ENCODE data around the gene DLX3.

The DLX3 gene

DNA sequence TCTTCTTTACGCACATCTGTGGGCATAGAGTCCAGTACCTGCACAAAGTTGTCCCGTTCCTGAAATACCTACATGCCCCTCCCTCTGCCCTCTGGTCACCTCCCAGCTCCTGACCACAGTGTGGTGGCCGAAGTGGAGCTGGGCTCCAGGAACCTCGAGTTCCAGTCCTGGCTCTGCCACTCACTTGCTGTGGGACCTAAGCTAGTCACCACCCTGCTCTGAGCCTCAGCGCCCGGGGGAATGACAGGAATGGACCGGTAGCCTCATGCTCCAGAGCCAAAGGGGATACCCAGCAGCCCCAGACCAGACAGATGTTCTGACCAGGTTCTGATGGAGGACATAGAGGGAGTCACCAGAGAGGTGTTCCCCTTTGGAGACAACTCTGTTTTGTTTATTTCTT is 34.2 kb upstream of the DLX3 start:
- Histone ChIP-seq H2BK120ac (ENCODE audit: low read depth, low read length) (peak overlapping the region; percentile 65), H3K4ac (ENCODE audit: low read depth in 1 of 2, low read length in 2 of 2) (peak overlapping the region; percentile 79 to 89), H2AFZ (ENCODE audit: low read depth, low read length) (no peak overlapping the region), H3K4me3 (ENCODE audit: insufficient read depth in 1 of 2, low read depth in 1 of 2, low read length in 2 of 2) (no peak overlapping the region), H3K18ac (ENCODE audit: low read depth in 1 of 2, low read length in 2 of 2) (peak overlapping the region; percentile 34 to 84), H2AK5ac (ENCODE audit: low read length, severe bottlenecking) (peak overlapping the region; percentile 98), H3K27me3 (ENCODE audit: control insufficient read depth in 1 of 2, insufficient read depth in 1 of 2, low read length in 2 of 2) (no peaks in the 10 kb centered on the region), H3K14ac (ENCODE audit: low read length in 2 of 2) (peak overlapping the region in 1 of 2 experiments; percentile 18), H4K8ac (ENCODE audit: low read length) (peak overlapping the region; percentile 78), H3K4me2 (ENCODE audit: low read length, poor library complexity, severe bottlenecking) (no peak overlapping the region), H3K27ac (ENCODE audit: low read length, poor library complexity, severe bottlenecking) (peak overlapping the region; percentile 97), H3K4me1 (ENCODE audit: control insufficient read depth, insufficient read depth, low read depth, low read length) (peaks cover 35% of the 10 kb centered on the region), H3K9ac (ENCODE audit: low read length) (no peak overlapping the region), H3K79me1 (replicated peaks; ENCODE audit: low read length, poor library complexity, severe bottlenecking) (peaks cover 10% of the 10 kb centered on the region), H3K9me3 (ENCODE audit: control insufficient read depth, low read length) (no peaks in the 10 kb centered on the region), H3K23ac (ENCODE audit: low read length in 2 of 2) (no peak overlapping the region), H2BK12ac (ENCODE audit: low read length in 2 of 2) (peak overlapping the region; percentile 65 to 100), H3K36me3 (ENCODE audit: control insufficient read depth in 1 of 2, insufficient read depth in 2 of 2, low read depth in 1 of 2, low read length in 2 of 2) (no peaks in the 10 kb centered on the region), H2BK5ac (ENCODE audit: low read depth, low read length, poor library complexity, severe bottlenecking) (peak overlapping the region; percentile 87), H4K91ac (ENCODE audit: low read length) (peak overlapping the region; percentile 83), H2BK15ac (ENCODE audit: low read depth, poor library complexity, severe bottlenecking) (peak overlapping the region; percentile 56)
- DNase-seq = no peak
- WGBS = 95% methylated on average over 7 of the region's 7 CpGs

DNA sequence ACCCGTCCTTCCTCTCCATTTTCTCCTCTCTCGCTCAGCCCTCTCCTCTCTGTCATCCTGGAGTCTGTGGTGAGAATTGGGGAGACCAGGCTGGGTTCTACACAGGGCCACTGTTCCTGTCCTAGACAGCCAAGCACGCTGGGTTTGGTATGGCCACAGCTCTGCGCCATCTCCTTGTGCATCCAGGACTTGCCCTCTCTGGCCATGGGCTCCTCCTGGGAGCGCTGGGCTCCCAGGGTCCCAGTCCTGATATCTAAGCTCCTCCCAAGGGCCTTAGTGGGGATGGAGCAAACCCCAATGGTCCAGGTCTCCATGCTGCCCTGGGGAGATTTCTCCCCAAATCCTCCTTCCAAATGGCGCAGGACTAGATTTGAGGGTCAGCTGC is 33.7 kb upstream of the DLX3 start:
- Histone ChIP-seq H3K27me3 (ENCODE audit: control insufficient read depth in 1 of 2, insufficient read depth in 1 of 2, low read length in 2 of 2) (no peaks in the 10 kb centered on the region), H3K18ac (ENCODE audit: low read depth in 1 of 2, low read length in 2 of 2) (peak overlapping the region; percentile 84), H3K14ac (ENCODE audit: low read length in 2 of 2) (peak overlapping the region in 1 of 2 experiments; percentile 91), H3K9me3 (ENCODE audit: control insufficient read depth, low read length) (no peaks in the 10 kb centered on the region), H3K36me3 (ENCODE audit: control insufficient read depth in 1 of 2, insufficient read depth in 2 of 2, low read depth in 1 of 2, low read length in 2 of 2) (no peaks in the 10 kb centered on the region), H4K91ac (ENCODE audit: low read length) (peak overlapping the region; percentile 83), H3K23ac (ENCODE audit: low read length in 2 of 2) (no peak overlapping the region), H2AK5ac (ENCODE audit: low read length, severe bottlenecking) (peak overlapping the region; percentile 98), H3K9ac (ENCODE audit: low read length) (no peak overlapping the region), H2BK120ac (ENCODE audit: low read depth, low read length) (peak overlapping the region; percentile 65), H2BK12ac (ENCODE audit: low read length in 2 of 2) (peak overlapping the region; percentile 65 to 100), H3K4ac (ENCODE audit: low read depth in 1 of 2, low read length in 2 of 2) (peak overlapping the region; percentile 79 to 89), H3K4me3 (ENCODE audit: insufficient read depth in 1 of 2, low read depth in 1 of 2, low read length in 2 of 2) (no peak overlapping the region), H3K27ac (ENCODE audit: low read length, poor library complexity, severe bottlenecking) (peak overlapping the region; percentile 97), H2BK15ac (ENCODE audit: low read depth, poor library complexity, severe bottlenecking) (peak overlapping the region; percentile 82), H3K4me2 (ENCODE audit: low read length, poor library complexity, severe bottlenecking) (no peak overlapping the region), H2AFZ (ENCODE audit: low read depth, low read length) (peak overlapping the region; percentile 73), H4K8ac (ENCODE audit: low read length) (peak overlapping the region; percentile 78), H2BK5ac (ENCODE audit: low read depth, low read length, poor library complexity, severe bottlenecking) (peak overlapping the region; percentile 87), H3K79me1 (replicated peaks; ENCODE audit: low read length, poor library complexity, severe bottlenecking) (peaks cover 10% of the 10 kb centered on the region), H3K4me1 (ENCODE audit: control insufficient read depth, insufficient read depth, low read depth, low read length) (peaks cover 35% of the 10 kb centered on the region)
- 77% methylated on average over 6 of the region's 6 CpGs for WGBS
- no peak for DNase-seq

DNA sequence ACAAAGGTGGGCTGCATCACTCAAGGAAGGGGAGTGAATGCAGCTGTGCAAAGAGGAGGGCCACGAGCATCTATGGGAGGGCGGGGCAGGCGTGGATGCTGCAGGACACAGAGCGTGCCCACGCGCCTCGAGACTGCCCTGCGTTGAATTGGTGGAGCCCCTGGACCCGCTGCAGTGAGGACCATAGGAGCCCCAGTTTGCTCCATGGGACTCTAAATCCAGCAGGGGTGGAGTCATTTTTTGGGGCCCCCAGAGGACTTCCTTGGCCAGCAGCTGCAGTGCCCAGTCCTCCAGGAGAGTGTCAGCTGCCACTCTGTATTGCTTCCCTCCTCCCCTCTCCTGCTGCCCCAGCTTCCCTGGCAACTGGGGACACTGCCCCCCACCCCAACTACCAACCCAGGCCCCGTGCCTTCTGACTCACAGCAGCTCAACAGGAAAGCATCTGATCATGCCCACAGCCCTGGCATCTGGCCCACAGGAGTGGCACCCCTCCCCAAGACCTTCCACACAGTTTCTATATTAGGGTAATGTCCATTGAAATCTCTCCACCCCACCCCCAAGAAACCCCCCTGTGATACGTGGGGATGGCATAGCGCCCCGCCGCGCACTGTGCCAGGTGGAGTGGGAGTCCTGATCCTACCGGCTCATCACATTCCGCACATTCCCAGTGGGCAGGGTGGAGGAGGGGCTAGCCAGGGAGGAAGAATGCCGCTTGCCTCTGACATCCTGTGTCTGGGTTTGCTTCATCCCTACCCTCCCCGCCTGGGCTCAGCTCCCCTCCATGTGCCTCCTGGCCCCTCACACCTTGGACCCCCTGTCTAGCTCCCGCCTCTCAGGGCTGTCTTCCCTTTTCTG is 33.1 kb upstream of the DLX3 start:
- Histone ChIP-seq H2BK5ac (ENCODE audit: low read depth, low read length, poor library complexity, severe bottlenecking) (peak overlapping the region; percentile 87), H3K4ac (ENCODE audit: low read depth in 1 of 2, low read length in 2 of 2) (peak overlapping the region; percentile 79 to 93), H2BK15ac (ENCODE audit: low read depth, poor library complexity, severe bottlenecking) (peak overlapping the region; percentile 82), H3K36me3 (ENCODE audit: control insufficient read depth in 1 of 2, insufficient read depth in 2 of 2, low read depth in 1 of 2, low read length in 2 of 2) (no peaks in the 10 kb centered on the region), H4K8ac (ENCODE audit: low read length) (peak overlapping the region; percentile 94), H3K23ac (ENCODE audit: low read length in 2 of 2) (no peak overlapping the region), H3K27me3 (ENCODE audit: control insufficient read depth in 1 of 2, insufficient read depth in 1 of 2, low read length in 2 of 2) (no peaks in the 10 kb centered on the region), H3K4me3 (ENCODE audit: insufficient read depth in 1 of 2, low read depth in 1 of 2, low read length in 2 of 2) (peak overlapping the region in 1 of 2 experiments; percentile 75), H3K14ac (ENCODE audit: low read length in 2 of 2) (peak overlapping the region in 1 of 2 experiments; percentile 91), H3K79me1 (replicated peaks; ENCODE audit: low read length, poor library complexity, severe bottlenecking) (peaks cover 10% of the 10 kb centered on the region), H4K91ac (ENCODE audit: low read length) (peak overlapping the region; percentile 96), H3K9ac (ENCODE audit: low read length) (no peak overlapping the region), H3K4me2 (ENCODE audit: low read length, poor library complexity, severe bottlenecking) (peak overlapping the region; percentile 51), H2BK12ac (ENCODE audit: low read length in 2 of 2) (peak overlapping the region; percentile 65 to 100), H2AFZ (ENCODE audit: low read depth, low read length) (peak overlapping the region; percentile 74), H3K9me3 (ENCODE audit: control insufficient read depth, low read length) (no peaks in the 10 kb centered on the region), H2BK120ac (ENCODE audit: low read depth, low read length) (peak overlapping the region; percentile 96), H3K4me1 (ENCODE audit: control insufficient read depth, insufficient read depth, low read depth, low read length) (peaks cover 35% of the 10 kb centered on the region), H3K27ac (ENCODE audit: low read length, poor library complexity, severe bottlenecking) (peak overlapping the region; percentile 97), H2AK5ac (ENCODE audit: low read length, severe bottlenecking) (peak overlapping the region; percentile 98), H3K18ac (ENCODE audit: low read depth in 1 of 2, low read length in 2 of 2) (peak overlapping the region; percentile 90 to 99)
- WGBS = 56% methylated on average over 14 of the region's 20 CpGs
- DNase-seq = peak; percentile 37

DNA sequence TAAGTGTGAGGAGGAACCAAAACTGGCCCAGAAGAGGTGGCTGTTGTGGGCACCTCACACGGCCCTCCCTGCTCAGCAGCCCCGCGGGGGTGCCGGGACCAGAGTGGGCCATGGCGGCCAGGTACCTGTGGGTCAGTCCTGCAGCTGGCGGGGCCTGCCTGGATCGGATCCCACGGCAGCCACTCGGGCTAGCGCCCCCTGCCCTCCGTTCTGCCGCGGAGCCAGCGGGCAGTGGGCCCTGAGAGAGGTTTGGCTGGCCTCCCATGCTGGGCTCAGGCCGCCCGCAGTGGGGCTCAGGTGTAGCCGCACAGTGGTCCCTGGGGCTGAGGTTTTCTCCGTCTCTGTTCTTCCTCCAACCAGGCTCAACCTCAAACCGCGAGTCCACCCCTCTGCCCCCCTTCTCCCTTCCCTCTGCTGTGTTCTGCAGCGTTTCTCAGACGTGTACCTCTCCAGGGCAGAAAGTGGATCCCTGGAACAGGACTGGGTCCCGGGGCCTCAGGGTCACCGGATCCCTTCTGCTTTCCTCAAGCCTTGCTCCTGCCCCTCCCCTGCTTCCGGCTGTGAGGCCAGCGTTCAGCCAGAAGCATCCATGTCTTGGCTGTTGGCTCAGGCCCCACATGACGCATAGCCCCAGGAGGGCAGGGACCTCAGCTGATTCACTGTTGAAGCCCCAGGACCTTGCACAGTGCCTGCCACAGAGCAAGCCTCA is 32.3 kb upstream of the DLX3 start:
- Histone ChIP-seq H3K9ac (ENCODE audit: low read length) (peak overlapping the region; percentile 77), H4K91ac (ENCODE audit: low read length) (peak overlapping the region; percentile 96), H2AFZ (ENCODE audit: low read depth, low read length) (peak overlapping the region; percentile 74), H3K4me1 (ENCODE audit: control insufficient read depth, insufficient read depth, low read depth, low read length) (peaks cover 38% of the 10 kb centered on the region), H3K9me3 (ENCODE audit: control insufficient read depth, low read length) (no peaks in the 10 kb centered on the region), H2BK12ac (ENCODE audit: low read length in 2 of 2) (peak overlapping the region; percentile 29 to 100), H3K27ac (ENCODE audit: low read length, poor library complexity, severe bottlenecking) (peak overlapping the region; percentile 97), H3K79me1 (replicated peaks; ENCODE audit: low read length, poor library complexity, severe bottlenecking) (peaks cover 10% of the 10 kb centered on the region), H2BK15ac (ENCODE audit: low read depth, poor library complexity, severe bottlenecking) (no peak overlapping the region), H2BK120ac (ENCODE audit: low read depth, low read length) (peak overlapping the region; percentile 69), H3K14ac (ENCODE audit: low read length in 2 of 2) (peak overlapping the region in 1 of 2 experiments; percentile 92), H2AK5ac (ENCODE audit: low read length, severe bottlenecking) (peak overlapping the region; percentile 57), H3K4me3 (ENCODE audit: insufficient read depth in 1 of 2, low read depth in 1 of 2, low read length in 2 of 2) (peak overlapping the region; percentile 11 to 75), H3K27me3 (ENCODE audit: control insufficient read depth in 1 of 2, insufficient read depth in 1 of 2, low read length in 2 of 2) (no peaks in the 10 kb centered on the region), H3K23ac (ENCODE audit: low read length in 2 of 2) (peak overlapping the region in 1 of 2 experiments; percentile 47), H3K4me2 (ENCODE audit: low read length, poor library complexity, severe bottlenecking) (peak overlapping the region; percentile 51), H3K18ac (ENCODE audit: low read depth in 1 of 2, low read length in 2 of 2) (peak overlapping the region; percentile 90 to 99), H4K8ac (ENCODE audit: low read length) (peak overlapping the region; percentile 94), H2BK5ac (ENCODE audit: low read depth, low read length, poor library complexity, severe bottlenecking) (peak overlapping the region; percentile 87), H3K36me3 (ENCODE audit: control insufficient read depth in 1 of 2, insufficient read depth in 2 of 2, low read depth in 1 of 2, low read length in 2 of 2) (no peaks in the 10 kb centered on the region), H3K4ac (ENCODE audit: low read depth in 1 of 2, low read length in 2 of 2) (peak overlapping the region; percentile 78 to 97)
- 15% methylated on average over 24 of the region's 27 CpGs for WGBS
- DNase-seq = peak; percentile 95
